Epithelial cell of proximal tubule (primary cell): ENCODE data around the gene SLC6A12. TPM values are rescaled to one million over a fixed set of nuclear protein-coding genes. Genes with fewer than 3 reads are reported as not detected.
"Not testable (repeated sequence)": the region's sequence is repeated elsewhere in the genome, so short reads cannot be mapped to it uniquely, and the experiment has no call there.

Source experiments
- DNase-seq: peaks from one replicate; pipeline ENCODE4 v3.0.0-alpha.2; 2011; ENCODE audit warnings: low read depth
- H3K4me3 ChIP-seq: 2 replicates; pipeline ENCODE4 v1.5.1; 2011; ENCODE audit warnings: low read depth, mild to moderate bottlenecking, low read length
- total RNA-seq: library from RNA; depleted of rRNA; stranded (reverse); fragments of >200 nt; gene quantifications from 2 replicates; pipeline ENCODE4 v1.2.3, GENCODE V29; 2015
- TF ChIP-seq, protein P1 (sequence below): conservative IDR thresholded peaks from 2 replicates; pipeline ENCODE4 v1.5.1; 2012; ENCODE audit warnings: low read depth, mild to moderate bottlenecking, low read length

Gene SLC6A12
- total RNA-seq, 1 donor from 2014 or later: not detected

DNA sequence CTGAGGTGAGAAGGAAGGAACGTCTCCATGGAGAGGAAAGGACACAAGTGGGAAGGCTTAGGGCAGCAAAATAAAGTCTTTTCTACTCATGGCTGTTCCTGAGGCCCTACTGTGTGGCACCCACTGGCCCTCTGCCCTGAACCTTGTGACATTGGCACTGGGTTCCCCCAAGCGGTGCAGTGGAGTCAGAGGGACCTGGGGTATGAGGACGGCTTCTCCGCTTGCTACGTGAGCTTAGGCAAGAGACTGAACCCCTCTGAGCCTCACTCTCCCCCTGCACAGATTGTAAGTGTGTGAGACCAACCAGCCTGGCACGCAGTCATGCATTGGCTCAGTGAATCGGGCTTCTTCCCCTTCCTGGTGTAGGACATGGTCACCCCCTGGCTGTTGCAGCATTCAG lies 19.7 kb downstream of the SLC6A12 start:
- H3K4me3 ChIP-seq: no peak overlapping the region
- TF ChIP-seq, protein P1, sequence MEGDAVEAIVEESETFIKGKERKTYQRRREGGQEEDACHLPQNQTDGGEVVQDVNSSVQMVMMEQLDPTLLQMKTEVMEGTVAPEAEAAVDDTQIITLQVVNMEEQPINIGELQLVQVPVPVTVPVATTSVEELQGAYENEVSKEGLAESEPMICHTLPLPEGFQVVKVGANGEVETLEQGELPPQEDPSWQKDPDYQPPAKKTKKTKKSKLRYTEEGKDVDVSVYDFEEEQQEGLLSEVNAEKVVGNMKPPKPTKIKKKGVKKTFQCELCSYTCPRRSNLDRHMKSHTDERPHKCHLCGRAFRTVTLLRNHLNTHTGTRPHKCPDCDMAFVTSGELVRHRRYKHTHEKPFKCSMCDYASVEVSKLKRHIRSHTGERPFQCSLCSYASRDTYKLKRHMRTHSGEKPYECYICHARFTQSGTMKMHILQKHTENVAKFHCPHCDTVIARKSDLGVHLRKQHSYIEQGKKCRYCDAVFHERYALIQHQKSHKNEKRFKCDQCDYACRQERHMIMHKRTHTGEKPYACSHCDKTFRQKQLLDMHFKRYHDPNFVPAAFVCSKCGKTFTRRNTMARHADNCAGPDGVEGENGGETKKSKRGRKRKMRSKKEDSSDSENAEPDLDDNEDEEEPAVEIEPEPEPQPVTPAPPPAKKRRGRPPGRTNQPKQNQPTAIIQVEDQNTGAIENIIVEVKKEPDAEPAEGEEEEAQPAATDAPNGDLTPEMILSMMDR: no peak
- DNase-seq: no peak

DNA sequence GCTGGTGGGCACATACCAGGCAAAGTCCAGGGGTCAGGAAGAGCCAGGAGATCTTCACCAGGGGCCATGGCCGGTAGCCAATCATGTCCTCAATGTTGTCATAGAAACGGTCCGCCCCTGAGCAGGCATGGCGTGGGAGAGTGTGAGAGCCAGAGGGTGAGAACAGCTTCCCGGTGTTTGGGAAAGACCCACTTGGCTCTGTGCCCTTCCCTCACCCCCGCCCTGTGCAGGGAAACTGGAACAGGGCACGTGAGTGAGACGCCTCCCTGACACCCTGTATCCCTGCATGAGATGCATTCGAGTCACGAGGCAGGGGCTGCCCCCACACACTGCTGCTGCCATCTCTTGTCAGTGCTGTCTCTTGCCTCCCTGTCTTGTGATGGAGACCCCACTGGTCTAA lies 20.7 kb downstream of the SLC6A12 start:
- TF ChIP-seq, protein P1: no peak
- no peak for DNase-seq
- no peak overlapping the region for H3K4me3 ChIP-seq

DNA sequence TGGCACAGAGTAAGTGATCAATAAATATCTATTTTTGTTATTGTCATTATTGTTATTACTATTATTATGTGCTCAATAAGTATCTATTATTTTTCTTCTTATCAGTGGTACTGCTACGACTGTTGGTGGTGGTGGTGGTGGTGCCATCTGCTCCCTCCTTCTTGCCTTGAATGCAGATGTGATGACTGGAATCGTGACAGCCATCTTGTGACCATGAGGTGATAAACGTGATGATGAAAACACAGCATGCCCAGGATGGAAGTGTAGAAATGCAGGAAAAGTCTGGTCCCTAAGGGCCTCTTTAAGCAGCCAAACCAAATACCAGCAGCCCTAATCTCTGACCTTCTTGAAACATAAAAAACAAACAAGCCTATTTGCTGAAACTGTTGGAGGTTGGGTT lies 22.4 kb downstream of the SLC6A12 start:
- TF ChIP-seq, protein P1: no peak
- no peak overlapping the region for H3K4me3 ChIP-seq
- no peak for DNase-seq

DNA sequence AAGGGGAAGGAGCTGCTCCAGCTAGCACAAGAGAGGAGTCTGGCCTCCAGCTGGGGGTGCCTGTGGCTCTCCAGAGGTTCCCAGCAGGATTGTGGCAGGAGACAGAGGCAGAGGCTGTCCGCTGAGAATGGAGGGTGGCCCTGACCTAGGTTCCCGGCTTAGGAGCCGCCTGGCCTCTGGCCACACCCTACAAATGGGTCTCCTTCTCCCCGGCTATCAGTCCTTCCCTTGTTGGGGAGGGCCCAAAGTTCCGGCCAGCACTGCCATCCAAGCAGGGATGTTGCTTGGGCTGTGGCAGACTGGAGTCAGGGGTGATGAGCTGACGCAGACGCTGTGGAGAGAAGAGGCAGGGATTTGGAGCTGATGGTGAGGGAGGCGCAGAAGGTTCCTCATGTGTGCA lies 23.1 kb downstream of the SLC6A12 start:
- H3K4me3 ChIP-seq: no peak overlapping the region
- DNase-seq: no peak
- TF ChIP-seq, protein P1: no peak

DNA sequence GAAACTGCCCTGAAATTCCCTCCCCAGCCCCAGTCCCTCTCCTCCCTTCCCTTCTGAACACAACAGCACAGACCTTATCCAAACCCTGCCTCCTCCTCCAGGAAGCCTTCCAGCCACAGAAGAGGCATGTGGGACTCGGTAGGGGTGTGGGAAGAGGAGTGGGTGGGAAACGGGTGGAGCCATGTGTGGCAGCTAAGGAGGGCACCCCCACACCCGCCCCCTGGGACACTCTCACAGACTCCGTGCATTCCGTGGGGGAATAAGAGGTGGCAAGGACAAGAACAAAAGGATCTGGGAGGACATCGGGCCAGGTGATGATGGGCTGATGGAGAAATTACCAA lies 24.4 kb downstream of the SLC6A12 start:
- DNase-seq: no peak
- no peak overlapping the region for H3K4me3 ChIP-seq
- TF ChIP-seq, protein P1: no peak

DNA sequence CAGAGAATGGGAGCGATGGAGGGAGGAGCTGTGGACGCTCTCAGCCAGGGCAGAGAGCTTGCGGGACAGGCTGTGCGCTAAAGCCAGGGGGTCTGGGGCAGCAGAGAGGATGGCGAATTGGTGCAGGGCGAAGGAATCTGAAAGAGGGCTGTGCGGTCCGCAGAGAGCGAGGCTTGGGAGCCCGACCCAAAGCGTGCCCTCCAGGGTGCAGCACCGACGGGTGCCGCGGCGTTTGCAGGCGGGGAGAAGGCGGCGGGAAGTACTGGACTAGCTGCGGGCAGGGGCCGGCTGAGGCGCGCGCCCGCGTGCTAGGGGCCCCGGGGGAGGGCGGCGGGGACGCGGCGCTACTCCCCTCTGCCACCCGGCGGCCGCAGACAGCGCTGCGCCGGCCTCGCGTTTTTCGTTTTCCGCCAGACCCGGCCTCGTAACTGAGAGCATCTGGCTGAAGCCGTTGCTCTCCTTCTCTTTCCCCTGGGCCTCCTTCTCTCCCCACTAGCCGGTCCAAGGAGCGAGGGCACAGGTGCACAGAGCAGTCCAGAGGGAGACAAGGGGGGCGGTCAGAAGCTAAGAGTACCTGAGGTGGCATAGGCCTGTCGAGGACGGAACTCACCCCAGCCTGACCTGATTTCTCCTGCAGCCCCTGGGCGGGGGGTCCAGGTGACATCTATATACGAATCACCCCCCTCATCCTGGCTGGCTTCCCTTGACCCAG lies 24.9 kb downstream of the SLC6A12 start:
- H3K4me3 ChIP-seq: peak overlapping the region; percentile 49
- TF ChIP-seq, protein P1: peak; percentile 57
- no peak for DNase-seq

DNA sequence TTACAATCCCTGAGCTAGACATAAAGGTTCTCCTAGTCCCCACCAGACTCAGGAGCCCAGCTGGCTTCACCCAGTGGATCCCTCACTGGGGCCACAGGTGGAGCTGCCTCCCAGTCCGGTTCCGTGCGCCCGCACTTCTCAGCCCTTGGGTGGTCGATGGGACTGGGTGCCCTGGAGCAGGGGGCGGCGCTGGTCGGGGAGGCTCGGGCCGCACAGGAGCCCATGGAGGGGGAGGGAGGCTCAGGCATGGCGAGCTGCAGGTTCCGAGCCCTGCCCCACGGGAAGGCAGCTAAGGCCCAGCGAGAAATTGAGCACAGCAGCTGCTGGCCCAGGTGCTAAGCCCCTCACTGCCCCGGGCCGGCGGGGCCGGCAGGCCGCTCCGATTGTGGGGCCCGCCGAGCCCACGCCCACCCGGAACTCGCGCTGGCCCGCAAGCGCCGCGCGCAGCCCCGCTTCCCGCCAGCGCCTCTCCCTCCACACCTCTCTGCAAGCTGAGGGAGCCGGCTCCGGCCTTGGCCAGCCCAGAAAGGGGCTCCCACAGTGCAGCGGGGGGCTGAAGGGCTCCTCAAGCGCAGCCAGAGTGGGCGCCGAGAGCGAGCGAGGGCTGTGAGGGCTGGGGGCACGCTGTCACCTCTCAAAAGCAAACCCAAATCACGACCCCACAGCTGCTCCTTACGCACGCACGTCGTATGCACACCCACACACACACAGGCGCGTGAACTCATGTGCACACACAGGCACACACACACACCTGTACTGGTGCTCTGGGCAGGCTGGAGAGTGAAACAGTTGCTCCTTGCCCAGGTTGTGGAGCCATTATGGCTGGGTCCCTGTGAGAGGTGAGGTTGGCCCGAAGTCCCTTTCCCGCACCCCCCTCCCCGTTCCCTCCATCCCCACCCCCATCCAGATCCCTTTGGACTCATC lies 25.7 kb downstream of the SLC6A12 start:
- peak overlapping the region; percentile 49 for H3K4me3 ChIP-seq
- DNase-seq: not testable (repeated sequence)
